HCT116 (cell line): Measurements from ENCODE around the gene OTOP2. TPM values are rescaled to one million over a fixed set of nuclear protein-coding genes. Genes with fewer than 3 reads are reported as not detected.

ENCODE experiments used
- ATAC-seq: fragments of 200-7000 bp; cut with Tn5 transposase; 2 replicates; pipeline ENCODE4 v1.9.1; 2020; ENCODE audit warnings: mild to moderate bottlenecking, moderate library complexity
- BruUV-seq: library from RNA; stranded (reverse); fragments of 400-500 nt; replicated peaks from 2 replicates; lab custom pipeline; 2021; lab: Mats Ljungman, UMichigan
- CTCF ChIA-PET: fragments of 300-600 bp; sonication (Branson Sonifier 250); formaldehyde crosslinking; loops from one replicate; lab custom pipeline; 2021; ENCODE audit warnings: antibody characterized with exemption; lab: Charles Lee
- POLR2A ChIA-PET: fragments of 300-600, 350-600 bp; sonication (Branson Sonifier 250); formaldehyde crosslinking; loops from one replicate; lab custom pipeline; 2021; ENCODE audit warnings: antibody characterized with exemption; lab: Charles Lee
- RAD21 ChIA-PET, 2 experiments: fragments of 300-600 bp; sonication (Branson Sonifier 250); formaldehyde crosslinking; loops; one replicate each; lab custom pipeline; 2023; ENCODE audit warnings: low total read pairs in 2 of 2; ENCODE audit not compliant: uncharacterized antibody in 2 of 2, unreplicated experiment in 2 of 2, low non-redundant PET in 1 of 2; lab: Charles Lee
- DNase-seq: peaks from one replicate; pipeline ENCODE4 v3.0.0-alpha.2; 2010; ENCODE audit warnings: low read depth, low spot score
- H2AFZ ChIP-seq: fragments of 200-600 bp; shearing (Covaris generic), sonication (generic); 2 replicates; pipeline ENCODE4 v1.6.1; 2017; ENCODE audit warnings: low read depth, mixed run types, mixed read lengths, antibody characterized with exemption, low read length; ENCODE audit not compliant: poor library complexity, severe bottlenecking
- H3K27ac ChIP-seq: 2 replicates; pipeline ENCODE4 v1.5.1; 2012; ENCODE audit warnings: low read depth, low read length
- H3K27me3 ChIP-seq: fragments of 200-600 bp; sonication (generic); 2 replicates; pipeline ENCODE4 v1.6.1; 2016; ENCODE audit warnings: mixed run types, low read length, mixed read lengths; ENCODE audit not compliant: insufficient read depth
- H3K36me3 ChIP-seq, 2 experiments: fragments of 200-500 bp in 1 of 2; fragments of 200-600 bp in 1 of 2; sonication (Bioruptor generic) in 1 of 2; sonication (generic) in 1 of 2; 2 replicates each; pipeline versions ENCODE4 v1.5.1 to v1.6.1; 2014 to 2016; ENCODE audit warnings: low read length in 2 of 2, inconsistent platforms in 1 of 2, mixed read lengths in 1 of 2, mixed run types in 1 of 2; ENCODE audit not compliant: insufficient read depth in 2 of 2, control insufficient read depth in 1 of 2
- H3K4me1 ChIP-seq, 2 experiments: fragments of 200-600 bp in 1 of 2; sonication (generic) in 1 of 2; 2 replicates each; pipeline versions ENCODE4 v1.5.1 to v1.6.1; 2012 to 2017; ENCODE audit warnings: low read length in 2 of 2, inconsistent platforms in 1 of 2, mild to moderate bottlenecking in 1 of 2, mixed read lengths in 1 of 2, mixed run types in 1 of 2, moderate library complexity in 1 of 2; ENCODE audit not compliant: insufficient read depth in 2 of 2, control insufficient read depth in 1 of 2
- H3K4me2 ChIP-seq: fragments of 200-600 bp; sonication (generic); 2 replicates; pipeline ENCODE4 v1.6.1; 2017; ENCODE audit warnings: mixed run types, low read length, mixed read lengths
- H3K4me3 ChIP-seq, 2 experiments: fragments of 200-600 bp in 1 of 2; sonication (generic) in 1 of 2; replicated peaks in 1 of 2; 2 replicates each; pipeline ENCODE4 v1.5.1; 2011 to 2016; ENCODE audit warnings: low read length in 2 of 2, control low read depth in 1 of 2, low read depth in 1 of 2, mild to moderate bottlenecking in 1 of 2, mixed read lengths in 1 of 2, mixed run types in 1 of 2
- H3K79me2 ChIP-seq: fragments of 200-600 bp; sonication (generic); 2 replicates; pipeline ENCODE4 v1.6.1; 2017; ENCODE audit warnings: mild to moderate bottlenecking, mixed run types, low read length, moderate library complexity, mixed read lengths; ENCODE audit not compliant: insufficient read depth
- H3K9ac ChIP-seq: fragments of 200-600 bp; sonication (generic); 2 replicates; pipeline ENCODE4 v1.6.1; 2016; ENCODE audit warnings: low read length, mixed read lengths
- H3K9me2 ChIP-seq: fragments of 200-600 bp; sonication (generic), shearing (Covaris generic); 2 replicates; pipeline ENCODE4 v1.6.1; 2017; ENCODE audit warnings: mixed run types, mild to moderate bottlenecking, moderate library complexity; ENCODE audit not compliant: insufficient read depth
- H3K9me3 ChIP-seq, 2 experiments: fragments of 200-500 bp in 1 of 2; fragments of 200-600 bp in 1 of 2; sonication (Bioruptor generic) in 1 of 2; sonication (generic) in 1 of 2; 2 replicates each; pipeline ENCODE4 v1.6.1; 2014 to 2017; ENCODE audit warnings: low read length in 2 of 2, mixed read lengths in 2 of 2, inconsistent platforms in 1 of 2, low read depth in 1 of 2, mild to moderate bottlenecking in 1 of 2, mixed run types in 1 of 2, moderate library complexity in 1 of 2; ENCODE audit not compliant: control insufficient read depth in 1 of 2, insufficient read depth in 1 of 2
- H4K20me1 ChIP-seq: fragments of 200-600 bp; sonication (generic), shearing (Covaris generic); 2 replicates; pipeline ENCODE4 v1.6.1; 2017; ENCODE audit warnings: mixed run types, mild to moderate bottlenecking, moderate library complexity; ENCODE audit not compliant: insufficient read depth
- CBX3 ChIP-seq: IDR thresholded peaks from 2 replicates; pipeline ENCODE4 v1.6.1; 2012; ENCODE audit warnings: low read depth
- CEBPB ChIP-seq: IDR thresholded peaks from 2 replicates; pipeline ENCODE4 v1.6.1; 2012; ENCODE audit warnings: low read depth
- EGR1 ChIP-seq: IDR thresholded peaks from 2 replicates; pipeline ENCODE4 v1.6.1; 2012; ENCODE audit warnings: low read depth
- ELF1 ChIP-seq: IDR thresholded peaks from 2 replicates; pipeline ENCODE4 v1.6.1; 2012; ENCODE audit warnings: low read depth, borderline replicate concordance
- EZH2 ChIP-seq: fragments of 200-600 bp; sonication (generic); IDR thresholded peaks from 2 replicates; pipeline ENCODE4 v1.6.1; 2017; ENCODE audit warnings: antibody characterized with exemption, mixed run types
- EZH2phosphoT487 ChIP-seq: fragments of 200-600 bp; IDR thresholded peaks from 2 replicates; pipeline ENCODE4 v1.6.1; 2018; ENCODE audit warnings: antibody characterized with exemption, borderline replicate concordance
- FOSL1 ChIP-seq: IDR thresholded peaks from 2 replicates; pipeline ENCODE4 v1.6.1; 2012; ENCODE audit warnings: low read depth
- JUND ChIP-seq: IDR thresholded peaks from 2 replicates; pipeline ENCODE4 v1.6.1; 2012
- POLR2A ChIP-seq: IDR thresholded peaks from 2 replicates; pipeline ENCODE4 v1.7.0; 2011; ENCODE audit warnings: borderline replicate concordance; ENCODE audit not compliant: insufficient read depth, insufficient read length; ENCODE audit errors: extremely low read depth
- POLR2AphosphoS5 ChIP-seq: IDR thresholded peaks from 2 replicates; pipeline ENCODE4 v1.6.1; 2011; ENCODE audit warnings: mild to moderate bottlenecking, low read depth, low read length, moderate library complexity
- RAD21 ChIP-seq: IDR thresholded peaks from 2 replicates; pipeline ENCODE4 v1.6.1; 2012; ENCODE audit warnings: low read depth, mild to moderate bottlenecking
- SIN3A ChIP-seq: IDR thresholded peaks from 2 replicates; pipeline ENCODE4 v1.6.1; 2012; ENCODE audit warnings: low read depth
- SP1 ChIP-seq: IDR thresholded peaks from 2 replicates; pipeline ENCODE4 v1.6.1; 2012; ENCODE audit warnings: low read depth
- SRF ChIP-seq: IDR thresholded peaks from 2 replicates; pipeline ENCODE4 v1.6.1; 2012; ENCODE audit warnings: low read depth
- TCF7L2 ChIP-seq: IDR thresholded peaks from 2 replicates; pipeline ENCODE4 v1.7.0; 2011; ENCODE audit warnings: borderline replicate concordance, inconsistent platforms; ENCODE audit not compliant: insufficient read depth, insufficient read length; ENCODE audit errors: extremely low read depth
- YY1 ChIP-seq: IDR thresholded peaks from 2 replicates; pipeline ENCODE4 v1.6.1; 2011; ENCODE audit warnings: low read length, low read depth, moderate library complexity, mild to moderate bottlenecking; ENCODE audit not compliant: insufficient replicate concordance; ENCODE audit errors: extremely low read depth
- ZNF274 ChIP-seq: fragments of 200-500 bp; sonication (Bioruptor generic); IDR thresholded peaks from 2 replicates; pipeline ENCODE4 v1.6.1; 2014; ENCODE audit warnings: mild to moderate bottlenecking, low read depth, low read length, inconsistent platforms
- intact Hi-C: fragments of 100-400 bp; cut with micrococcal nuclease; formaldehyde crosslinking; loops from 2 replicates; pipeline ENCODE4 v1.10.0; 2022
- total RNA-seq: library from RNA; stranded (reverse); gene quantifications from one replicate; pipeline ENCODE4 v1.2.1, GENCODE V29; 2021; ENCODE audit not compliant: unreplicated experiment
- TF ChIP-seq, protein P1 (sequence below), 3 experiments: fragments of 200-600 bp in 1 of 3; sonication (generic) in 1 of 3; IDR thresholded peaks in 2 of 3; conservative IDR thresholded peaks in 1 of 3; 2 replicates each; pipeline ENCODE4 v1.5.1; 2012 to 2017; ENCODE audit warnings: low read depth in 2 of 3, low read length in 2 of 3, antibody characterized with exemption in 1 of 3, borderline replicate concordance in 1 of 3, control low read depth in 1 of 3, mild to moderate bottlenecking in 1 of 3, mixed read lengths in 1 of 3, mixed run types in 1 of 3, moderate library complexity in 1 of 3; ENCODE audit not compliant: insufficient read depth in 1 of 3
- TF ChIP-seq, protein P2 (sequence below): IDR thresholded peaks from 2 replicates; pipeline ENCODE4 v1.6.1; 2012
- TF ChIP-seq, protein P3 (sequence below): IDR thresholded peaks from 2 replicates; pipeline ENCODE4 v1.6.1; 2011; ENCODE audit warnings: mild to moderate bottlenecking, low read length, moderate library complexity; ENCODE audit not compliant: insufficient replicate concordance; ENCODE audit errors: extremely low read depth

Gene OTOP2
- total RNA-seq, 1 experiment from 2014 or later: not detected

- Histone ChIP-seq H2AFZ (peak overlapping the region; percentile 24), H3K27me3 (no peaks in the 10 kb centered on the region), H4K20me1 (no peaks in the 10 kb centered on the region), H3K36me3 (no peaks in the 10 kb centered on the region), H3K27ac (no peak overlapping the region), H3K4me1 (peaks cover 12 to 20% of the 10 kb centered on the region in 2 experiments), H3K4me3 (peak overlapping the region in 1 of 2 experiments; percentile 4; a peak in 1 of 4 replicates), H3K79me2 (no peaks in the 10 kb centered on the region), H3K9me3 (no peaks in the 10 kb centered on the region), H3K9ac (peak overlapping the region; percentile 12), H3K4me2 (peak overlapping the region; percentile 64), H3K9me2 (no peaks in the 10 kb centered on the region)
- intact Hi-C loops: no loop called here
- DNase-seq (no peak), ATAC-seq (peak; percentile 91)
- POLR2A ChIA-PET: no interaction called here
- BruUV-seq: no TSS peak
- TF ChIP-seq EZH2 (no peak), EGR1 (no peak), POLR2AphosphoS5 (no peak), CEBPB (no peak), CBX3 (no peak), RAD21 (no peak), YY1 (no peak), FOSL1 (no peak), ELF1 (no peak), SRF (no peak), ZNF274 (no peak), EZH2phosphoT487 (no peak), POLR2A (no peak), SP1 (no peak), SIN3A (no peak), JUND (no peak), TCF7L2 (no peak)
- TF ChIP-seq, protein P1, sequence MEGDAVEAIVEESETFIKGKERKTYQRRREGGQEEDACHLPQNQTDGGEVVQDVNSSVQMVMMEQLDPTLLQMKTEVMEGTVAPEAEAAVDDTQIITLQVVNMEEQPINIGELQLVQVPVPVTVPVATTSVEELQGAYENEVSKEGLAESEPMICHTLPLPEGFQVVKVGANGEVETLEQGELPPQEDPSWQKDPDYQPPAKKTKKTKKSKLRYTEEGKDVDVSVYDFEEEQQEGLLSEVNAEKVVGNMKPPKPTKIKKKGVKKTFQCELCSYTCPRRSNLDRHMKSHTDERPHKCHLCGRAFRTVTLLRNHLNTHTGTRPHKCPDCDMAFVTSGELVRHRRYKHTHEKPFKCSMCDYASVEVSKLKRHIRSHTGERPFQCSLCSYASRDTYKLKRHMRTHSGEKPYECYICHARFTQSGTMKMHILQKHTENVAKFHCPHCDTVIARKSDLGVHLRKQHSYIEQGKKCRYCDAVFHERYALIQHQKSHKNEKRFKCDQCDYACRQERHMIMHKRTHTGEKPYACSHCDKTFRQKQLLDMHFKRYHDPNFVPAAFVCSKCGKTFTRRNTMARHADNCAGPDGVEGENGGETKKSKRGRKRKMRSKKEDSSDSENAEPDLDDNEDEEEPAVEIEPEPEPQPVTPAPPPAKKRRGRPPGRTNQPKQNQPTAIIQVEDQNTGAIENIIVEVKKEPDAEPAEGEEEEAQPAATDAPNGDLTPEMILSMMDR (IDR thresholded peaks at IDR 0.05 in 2 of 3, conservative IDR thresholded peaks at IDR 0.05 in 1 of 3; ENCODE audit: borderline replicate concordance in 1 of 3, insufficient read depth in 1 of 3, low read depth in 2 of 3, low read length in 2 of 3): no peak
- TF ChIP-seq, protein P2, sequence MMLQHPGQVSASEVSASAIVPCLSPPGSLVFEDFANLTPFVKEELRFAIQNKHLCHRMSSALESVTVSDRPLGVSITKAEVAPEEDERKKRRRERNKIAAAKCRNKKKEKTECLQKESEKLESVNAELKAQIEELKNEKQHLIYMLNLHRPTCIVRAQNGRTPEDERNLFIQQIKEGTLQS: no peak
- TF ChIP-seq, protein P3, sequence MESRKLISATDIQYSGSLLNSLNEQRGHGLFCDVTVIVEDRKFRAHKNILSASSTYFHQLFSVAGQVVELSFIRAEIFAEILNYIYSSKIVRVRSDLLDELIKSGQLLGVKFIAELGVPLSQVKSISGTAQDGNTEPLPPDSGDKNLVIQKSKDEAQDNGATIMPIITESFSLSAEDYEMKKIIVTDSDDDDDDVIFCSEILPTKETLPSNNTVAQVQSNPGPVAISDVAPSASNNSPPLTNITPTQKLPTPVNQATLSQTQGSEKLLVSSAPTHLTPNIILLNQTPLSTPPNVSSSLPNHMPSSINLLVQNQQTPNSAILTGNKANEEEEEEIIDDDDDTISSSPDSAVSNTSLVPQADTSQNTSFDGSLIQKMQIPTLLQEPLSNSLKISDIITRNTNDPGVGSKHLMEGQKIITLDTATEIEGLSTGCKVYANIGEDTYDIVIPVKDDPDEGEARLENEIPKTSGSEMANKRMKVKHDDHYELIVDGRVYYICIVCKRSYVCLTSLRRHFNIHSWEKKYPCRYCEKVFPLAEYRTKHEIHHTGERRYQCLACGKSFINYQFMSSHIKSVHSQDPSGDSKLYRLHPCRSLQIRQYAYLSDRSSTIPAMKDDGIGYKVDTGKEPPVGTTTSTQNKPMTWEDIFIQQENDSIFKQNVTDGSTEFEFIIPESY: no peak
- RAD21 ChIA-PET: no interaction called here
- CTCF ChIA-PET: interaction anchor here (1.1 to 1.7 kb wide), 3 partner anchors 14 to 18 kb away, joined by 3 to 4 read pairs (median 4); no protein-coding TSS in a partner anchor
These were observed 19.9 kb downstream of the OTOP2 start for GRCh38 chr17:74943808-74944522.
